ENCODE data around the gene TMBIM1. TPM values are rescaled to one million over a fixed set of nuclear protein-coding genes. Genes with fewer than 3 reads are reported as not detected.

TMBIM1 gene
- total and polyA plus RNA-seq, 2 donors (not counting 3 experiments of a cell fraction or from before 2014, with no cell fraction given) = 141 to 229 TPM

DNA sequence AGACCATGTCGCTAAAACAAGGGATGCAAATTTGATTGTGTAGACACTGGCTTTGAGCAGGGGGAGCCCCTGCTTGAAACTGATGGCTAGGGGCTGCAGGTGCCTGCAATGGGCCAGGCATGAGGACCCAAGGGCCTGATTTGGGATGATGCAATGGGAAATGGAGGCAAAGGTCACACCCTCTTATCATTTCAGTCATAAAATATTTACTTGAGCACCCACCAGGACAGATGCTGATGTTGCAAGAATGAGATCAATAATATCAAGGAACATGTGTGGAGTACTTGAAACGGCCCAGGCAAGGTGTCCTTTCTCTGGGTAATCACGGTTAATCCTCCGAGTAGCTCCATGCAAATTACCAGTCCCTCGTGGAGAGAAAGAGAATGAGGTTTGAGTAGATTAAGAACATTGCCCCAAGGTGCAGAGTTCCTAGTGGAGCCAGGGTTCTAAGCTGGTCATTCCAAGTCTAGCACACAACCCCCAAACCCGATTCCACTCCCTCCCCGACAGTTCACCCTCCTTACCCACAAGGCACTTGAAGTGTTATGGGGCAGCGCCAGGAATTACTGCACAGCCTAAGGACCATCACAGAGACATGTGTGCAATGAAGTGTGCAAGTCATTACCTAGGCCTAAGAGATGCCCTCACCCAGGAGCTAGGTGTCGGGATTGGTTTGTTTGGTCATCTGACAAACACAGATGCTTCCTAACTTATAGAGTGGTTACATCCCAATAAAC lies 14.0 kb upstream of the TMBIM1 start:
- FAIRE-seq = no peak
- intact Hi-C loops (cut with micrococcal nuclease) = no loop called here
- POLR2A ChIA-PET = interaction anchor here (1.6 kb wide), 1 partner anchor 17 kb away, joined by 4 read pairs; no protein-coding TSS in a partner anchor

More for the DNA sequence above, 14.0 kb upstream of the TMBIM1 start:
- H3K27me3 ChIP-seq (ENCODE audit: control insufficient read depth in 2 of 2, insufficient read depth in 2 of 2, low read length in 2 of 2) = no peaks in the 10 kb centered on the region
- CTCF ChIA-PET = interaction anchor here (1.3 to 3.8 kb wide), 3 partner anchors 16 to 90 kb away, joined by 3 to 15 read pairs (median 13); partner anchors contain the start of gene CATIP
- no peaks in the 10 kb centered on the region for H3K9me3 ChIP-seq (replicated peaks; ENCODE audit: control insufficient read depth, insufficient read depth, low read length)
- BruUV-seq (replicated peaks) = no TSS peak
- no peaks in the 10 kb centered on the region for H3K9me1 ChIP-seq (replicated peaks; ENCODE audit: control insufficient read depth, extremely low read depth, insufficient read depth, low read length)
- H4K20me1 ChIP-seq (replicated peaks; ENCODE audit: control insufficient read depth, extremely low read depth, insufficient read depth, low read length) = no peaks in the 10 kb centered on the region
- no peak overlapping the region for H2AFZ ChIP-seq (ENCODE audit: low read depth, low read length)
- no peak overlapping the region for H3K27ac ChIP-seq (ENCODE audit: insufficient read depth, low read depth, low read length)
- no peak for TF ChIP-seq FOS (IDR thresholded peaks at IDR 0.05; ENCODE audit: borderline replicate concordance, insufficient read depth, low read length)
- no peak for TF ChIP-seq POLR2AphosphoS5 (IDR thresholded peaks at IDR 0.05; ENCODE audit: insufficient read depth, low read depth, low read length)
- TF ChIP-seq, protein P1, sequence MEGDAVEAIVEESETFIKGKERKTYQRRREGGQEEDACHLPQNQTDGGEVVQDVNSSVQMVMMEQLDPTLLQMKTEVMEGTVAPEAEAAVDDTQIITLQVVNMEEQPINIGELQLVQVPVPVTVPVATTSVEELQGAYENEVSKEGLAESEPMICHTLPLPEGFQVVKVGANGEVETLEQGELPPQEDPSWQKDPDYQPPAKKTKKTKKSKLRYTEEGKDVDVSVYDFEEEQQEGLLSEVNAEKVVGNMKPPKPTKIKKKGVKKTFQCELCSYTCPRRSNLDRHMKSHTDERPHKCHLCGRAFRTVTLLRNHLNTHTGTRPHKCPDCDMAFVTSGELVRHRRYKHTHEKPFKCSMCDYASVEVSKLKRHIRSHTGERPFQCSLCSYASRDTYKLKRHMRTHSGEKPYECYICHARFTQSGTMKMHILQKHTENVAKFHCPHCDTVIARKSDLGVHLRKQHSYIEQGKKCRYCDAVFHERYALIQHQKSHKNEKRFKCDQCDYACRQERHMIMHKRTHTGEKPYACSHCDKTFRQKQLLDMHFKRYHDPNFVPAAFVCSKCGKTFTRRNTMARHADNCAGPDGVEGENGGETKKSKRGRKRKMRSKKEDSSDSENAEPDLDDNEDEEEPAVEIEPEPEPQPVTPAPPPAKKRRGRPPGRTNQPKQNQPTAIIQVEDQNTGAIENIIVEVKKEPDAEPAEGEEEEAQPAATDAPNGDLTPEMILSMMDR (IDR thresholded peaks at IDR 0.05; ENCODE audit: extremely low read depth in 1 of 2, insufficient read depth in 1 of 2, low read depth in 1 of 2, low read length in 2 of 2) = no peak
- TF ChIP-seq GATA2 (IDR thresholded peaks at IDR 0.05; ENCODE audit: insufficient read depth, insufficient read length, low read depth, low read length) = no peak
- no peak for TF ChIP-seq MYC (IDR thresholded peaks at IDR 0.05; ENCODE audit: low read depth, low read length)
- no peak for TF ChIP-seq POLR2A (IDR thresholded peaks at IDR 0.05; ENCODE audit: low read depth, low read length)
- H3K9ac ChIP-seq (replicated peaks; ENCODE audit: extremely low read depth, insufficient read depth, low read length) = no peak overlapping the region
- H3K4me1 ChIP-seq (ENCODE audit: control insufficient read depth, extremely low read depth, insufficient read depth, low read length) = no peaks in the 10 kb centered on the region
- no peak overlapping the region for H3K4me2 ChIP-seq (ENCODE audit: insufficient read depth, low read length)
- dilution Hi-C loops (cut with MboI; ENCODE audit: extremely low pct_ligation_motif_present, low sequenced_read_pairs) = no loop called here
- H3K79me2 ChIP-seq (ENCODE audit: control insufficient read depth, insufficient read depth, low read length) = no peaks in the 10 kb centered on the region
- no peak for DNase-seq (ENCODE audit: low read depth, low spot score)
- no peaks in the 10 kb centered on the region for H3K36me3 ChIP-seq (ENCODE audit: control insufficient read depth in 2 of 2, extremely low read depth in 1 of 2, insufficient read depth in 2 of 2, low read length in 2 of 2)
- H3K4me3 ChIP-seq (replicated peaks in 1 of 3; ENCODE audit: insufficient read depth in 1 of 3, low read depth in 1 of 3, low read length in 3 of 3) = no peak overlapping the region
